Measurements from ENCODE around the gene SERPINA3.
"Not testable (repeated sequence)": the region's sequence is repeated elsewhere in the genome, so short reads cannot be mapped to it uniquely, and the experiment has no call there.

SERPINA3 gene

GRCh38 chr14:94605361-94605760 is 6.8 kb upstream of the SERPINA3 start:
- Histone ChIP-seq H3K4me3 (ENCODE audit: low read depth, low read length) (no peak overlapping the region), H3K27me3 (replicated peaks) (no peaks in the 10 kb centered on the region), H3K36me3 (replicated peaks) (no peaks in the 10 kb centered on the region), H3K27ac (no peak overlapping the region)
- DNase-seq: no peak
- in situ Hi-C loops (cut with HindIII; ENCODE audit: low pct_ligation_motif_present, low sequenced_read_pairs): no loop called here
- TF ChIP-seq CTCF (IDR thresholded peaks at IDR 0.05; ENCODE audit: low read depth, low read length, missing control alignments): no peak

GRCh38 chr14:94608966-94609365 is 3.2 kb upstream of the SERPINA3 start:
- H3K4me3 ChIP-seq (ENCODE audit: low read depth, low read length); DNase-seq; H3K27ac ChIP-seq; H3K27me3 ChIP-seq (replicated peaks); H3K36me3 ChIP-seq (replicated peaks); in situ Hi-C loops (cut with HindIII; ENCODE audit: low pct_ligation_motif_present, low sequenced_read_pairs): not testable (repeated sequence)

GRCh38 chr14:94611179-94611578 is 1.0 kb upstream of the SERPINA3 start:
- TF ChIP-seq CTCF (IDR thresholded peaks at IDR 0.05; ENCODE audit: low read depth, low read length, missing control alignments): no peak
- no peak overlapping the region for H3K4me3 ChIP-seq (ENCODE audit: low read depth, low read length)
- DNase-seq: no peak
- no peaks in the 10 kb centered on the region for H3K27me3 ChIP-seq (replicated peaks)
- no peak overlapping the region for H3K27ac ChIP-seq
- in situ Hi-C loops (cut with HindIII; ENCODE audit: low pct_ligation_motif_present, low sequenced_read_pairs): no loop called here
- H3K36me3 ChIP-seq (replicated peaks): no peaks in the 10 kb centered on the region

GRCh38 chr14:94612580-94613554 is 676 bp downstream of the SERPINA3 start:
- in situ Hi-C loops (cut with HindIII; ENCODE audit: low pct_ligation_motif_present, low sequenced_read_pairs): no loop called here
- Histone ChIP-seq H3K4me3 (ENCODE audit: low read depth, low read length) (no peak overlapping the region), H3K27ac (no peak overlapping the region), H3K36me3 (replicated peaks) (no peaks in the 10 kb centered on the region), H3K27me3 (replicated peaks) (no peaks in the 10 kb centered on the region)
- no peak for DNase-seq
- no peak for TF ChIP-seq CTCF (IDR thresholded peaks at IDR 0.05; ENCODE audit: low read depth, low read length, missing control alignments)

GRCh38 chr14:94613720-94614644 is 1.8 kb downstream of the SERPINA3 start:
- H3K36me3 ChIP-seq (replicated peaks): no peaks in the 10 kb centered on the region
- DNase-seq: no peak
- H3K27ac ChIP-seq: no peak overlapping the region
- no peak overlapping the region for H3K4me3 ChIP-seq (ENCODE audit: low read depth, low read length)
- no peaks in the 10 kb centered on the region for H3K27me3 ChIP-seq (replicated peaks)
- in situ Hi-C loops (cut with HindIII; ENCODE audit: low pct_ligation_motif_present, low sequenced_read_pairs): no loop called here
- no peak for TF ChIP-seq CTCF (IDR thresholded peaks at IDR 0.05; ENCODE audit: low read depth, low read length, missing control alignments)

- no peaks in the 10 kb centered on the region for H3K27me3 ChIP-seq (replicated peaks)
- no peak for TF ChIP-seq CTCF (IDR thresholded peaks at IDR 0.05; ENCODE audit: low read depth, low read length, missing control alignments)
Observed at GRCh38 chr14:94614802-94615201, 2.6 kb downstream of the SERPINA3 start.

More at GRCh38 chr14:94614802-94615201, 2.6 kb downstream of the SERPINA3 start:
- Histone ChIP-seq H3K4me3 (ENCODE audit: low read depth, low read length) (no peak overlapping the region), H3K27ac (no peak overlapping the region), H3K36me3 (replicated peaks) (no peaks in the 10 kb centered on the region)
- in situ Hi-C loops (cut with HindIII; ENCODE audit: low pct_ligation_motif_present, low sequenced_read_pairs): no loop called here
- no peak for DNase-seq
